ACC112 (cell line): ENCODE data around the gene CLCN7.

Source experiments
- H2AFZ ChIP-seq: fragments of 200-600 bp; sonication (generic); one replicate; pipeline ENCODE4 v1.6.0; 2017; ENCODE audit warnings: antibody characterized with exemption, low read length; ENCODE audit not compliant: unreplicated experiment
- H3K27ac ChIP-seq: fragments of 200-600 bp; sonication (generic); 2 replicates; pipeline ENCODE4 v1.5.1; 2014; ENCODE audit warnings: low read depth, mild to moderate bottlenecking, antibody characterized with exemption, low read length, moderate library complexity
- H3K27me3 ChIP-seq: fragments of 200-600 bp; sonication (generic); 2 replicates; pipeline ENCODE4 v1.6.1; 2014; ENCODE audit warnings: mild to moderate bottlenecking, antibody characterized with exemption, low read length, moderate library complexity, mixed read lengths; ENCODE audit not compliant: insufficient read depth
- H3K36me3 ChIP-seq: fragments of 200-600 bp; sonication (generic); 2 replicates; pipeline ENCODE4 v1.6.1; 2016; ENCODE audit warnings: mild to moderate bottlenecking, antibody characterized with exemption, low read length, moderate library complexity, mixed read lengths; ENCODE audit not compliant: insufficient read depth
- H3K4me1 ChIP-seq: fragments of 200-600 bp; sonication (generic); one replicate; pipeline ENCODE4 v1.6.1; 2016; ENCODE audit warnings: low read length, mixed read lengths; ENCODE audit not compliant: insufficient read depth, unreplicated experiment, control insufficient read depth
- H3K4me3 ChIP-seq: fragments of 200-600 bp; sonication (generic); 2 replicates; pipeline ENCODE4 v1.5.1; 2014; ENCODE audit warnings: mild to moderate bottlenecking, low read depth, low read length
- H3K79me2 ChIP-seq: fragments of 200-600 bp; sonication (generic); one replicate; pipeline ENCODE4 v1.6.0; 2016; ENCODE audit warnings: low read length; ENCODE audit not compliant: control insufficient read depth, unreplicated experiment, insufficient read depth

The CLCN7 gene

DNA sequence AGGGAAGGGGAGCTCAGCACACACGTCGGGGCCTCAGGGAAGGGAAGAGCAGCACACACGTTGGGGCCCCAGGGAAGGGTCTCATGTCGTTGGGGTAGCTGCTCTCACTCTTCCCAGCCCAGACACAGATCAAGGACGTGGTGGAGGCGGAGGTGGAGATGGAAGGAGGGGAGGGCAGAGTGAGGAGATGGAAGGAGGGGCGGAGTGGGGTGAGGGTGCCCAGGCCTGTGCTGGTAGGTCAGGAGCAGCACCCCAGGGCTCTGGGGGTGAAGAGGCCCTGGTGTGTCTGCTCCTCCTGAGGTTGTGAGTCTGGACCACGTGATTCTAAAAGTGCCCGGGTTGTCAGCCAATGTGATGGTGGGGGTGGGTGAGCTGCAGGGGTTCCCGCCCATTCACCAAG lies 14.9 kb downstream of the CLCN7 start:
- Histone ChIP-seq H3K36me3 (peaks cover 9% of the 10 kb centered on the region; the same call in 1 of the 2 replicates), H3K79me2 (peaks cover 2% of the 10 kb centered on the region), H3K4me1 (no peaks in the 10 kb centered on the region), H2AFZ (no peak overlapping the region), H3K4me3 (no peak overlapping the region), H3K27ac (no peak overlapping the region), H3K27me3 (no peaks in the 10 kb centered on the region)

- H3K36me3 ChIP-seq = peaks cover 9% of the 10 kb centered on the region; the same call in 1 of the 2 replicates
These were observed 15.9 kb downstream of the CLCN7 start for GRCh38 chr16:1458977-1459341.

GRCh38 chr16:1458336-1458976 lies 16.4 kb downstream of the CLCN7 start:
- Histone ChIP-seq H2AFZ (no peak overlapping the region), H3K27ac (no peak overlapping the region), H3K27me3 (no peaks in the 10 kb centered on the region), H3K4me3 (no peak overlapping the region), H3K4me1 (no peaks in the 10 kb centered on the region), H3K36me3 (peaks cover 13% of the 10 kb centered on the region; the same call in 1 of the 2 replicates), H3K79me2 (peaks cover 2% of the 10 kb centered on the region)

More at GRCh38 chr16:1458977-1459341, 15.9 kb downstream of the CLCN7 start:
- Histone ChIP-seq H3K4me1 (no peaks in the 10 kb centered on the region), H3K27me3 (no peaks in the 10 kb centered on the region), H3K4me3 (no peak overlapping the region), H3K79me2 (peaks cover 2% of the 10 kb centered on the region), H2AFZ (no peak overlapping the region), H3K27ac (no peak overlapping the region)

DNA sequence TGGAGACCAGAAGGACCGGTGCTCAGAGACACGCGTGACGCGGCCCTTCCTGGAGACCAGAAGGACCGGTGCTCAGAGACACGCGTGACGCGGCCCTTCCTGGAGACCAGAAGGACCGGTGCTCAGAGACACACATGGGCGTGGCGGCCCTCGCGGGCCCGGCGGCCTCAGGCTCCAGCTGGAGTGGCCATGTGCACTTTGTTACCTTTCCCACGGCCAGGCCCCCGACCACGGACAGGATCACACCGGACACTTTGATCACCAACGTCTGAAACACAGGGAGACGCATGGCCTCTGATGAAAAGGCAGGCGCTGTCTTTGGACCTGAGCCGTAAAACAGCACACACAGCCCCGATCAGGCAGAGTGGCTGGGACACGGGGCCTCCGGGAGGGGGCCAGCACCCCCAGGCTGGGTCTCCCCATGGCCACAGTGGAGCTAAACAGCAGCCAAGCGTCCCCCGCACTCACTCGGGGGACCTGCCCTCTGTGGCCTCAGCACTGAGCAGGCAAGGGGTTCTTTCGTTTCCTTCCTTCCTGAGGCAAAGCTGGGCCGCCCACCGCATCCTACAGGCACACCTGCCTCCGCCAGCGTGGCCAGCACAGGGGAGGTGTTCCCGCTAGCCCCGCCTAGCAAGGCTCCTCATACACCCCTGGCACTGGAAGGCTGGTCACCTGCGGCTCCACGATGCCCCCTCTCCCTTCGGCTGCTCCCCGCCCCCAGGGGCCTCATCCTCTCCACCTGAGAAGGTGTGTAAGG lies 17.2 kb downstream of the CLCN7 start:
- H3K4me1 ChIP-seq = no peaks in the 10 kb centered on the region
- no peak overlapping the region for H3K27ac ChIP-seq
- H3K36me3 ChIP-seq = peaks cover 14% of the 10 kb centered on the region; the same call in 1 of the 2 replicates
- H3K79me2 ChIP-seq = peaks cover 1% of the 10 kb centered on the region
- no peak overlapping the region for H3K4me3 ChIP-seq
- no peaks in the 10 kb centered on the region for H3K27me3 ChIP-seq
- no peak overlapping the region for H2AFZ ChIP-seq

DNA sequence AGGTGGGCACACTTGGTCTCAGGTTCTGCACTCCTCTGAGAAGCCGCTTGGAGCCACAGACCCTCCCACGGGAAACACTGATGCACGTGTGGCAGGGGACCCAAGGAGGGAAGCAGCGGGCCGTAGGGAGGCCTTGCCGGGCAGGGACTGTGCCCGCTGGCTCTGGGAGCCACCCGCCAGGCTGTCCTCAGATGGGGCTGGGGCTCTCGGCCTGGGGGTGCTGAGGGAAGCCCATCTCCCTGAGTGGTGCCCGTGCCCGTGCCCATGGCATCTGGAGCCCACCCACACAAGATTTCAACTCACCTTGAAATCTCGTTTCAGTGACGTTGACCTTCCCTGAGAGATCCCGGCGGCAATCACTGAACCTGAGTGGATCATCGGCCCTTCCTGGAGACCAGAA lies 17.9 kb downstream of the CLCN7 start:
- no peaks in the 10 kb centered on the region for H3K79me2 ChIP-seq
- no peak overlapping the region for H3K27ac ChIP-seq
- H3K36me3 ChIP-seq = peaks cover 14% of the 10 kb centered on the region; the same call in 1 of the 2 replicates
- H2AFZ ChIP-seq = no peak overlapping the region
- H3K27me3 ChIP-seq = no peaks in the 10 kb centered on the region
- H3K4me1 ChIP-seq = no peaks in the 10 kb centered on the region
- no peak overlapping the region for H3K4me3 ChIP-seq

- Histone ChIP-seq H3K27ac (no peak overlapping the region), H3K36me3 (peaks cover 12% of the 10 kb centered on the region; the same call in 1 of the 2 replicates), H3K4me3 (no peak overlapping the region), H3K4me1 (no peaks in the 10 kb centered on the region), H3K27me3 (no peaks in the 10 kb centered on the region), H2AFZ (no peak overlapping the region), H3K79me2 (no peaks in the 10 kb centered on the region)
These were observed 19.3 kb downstream of the CLCN7 start for GRCh38 chr16:1455190-1456171.

DNA sequence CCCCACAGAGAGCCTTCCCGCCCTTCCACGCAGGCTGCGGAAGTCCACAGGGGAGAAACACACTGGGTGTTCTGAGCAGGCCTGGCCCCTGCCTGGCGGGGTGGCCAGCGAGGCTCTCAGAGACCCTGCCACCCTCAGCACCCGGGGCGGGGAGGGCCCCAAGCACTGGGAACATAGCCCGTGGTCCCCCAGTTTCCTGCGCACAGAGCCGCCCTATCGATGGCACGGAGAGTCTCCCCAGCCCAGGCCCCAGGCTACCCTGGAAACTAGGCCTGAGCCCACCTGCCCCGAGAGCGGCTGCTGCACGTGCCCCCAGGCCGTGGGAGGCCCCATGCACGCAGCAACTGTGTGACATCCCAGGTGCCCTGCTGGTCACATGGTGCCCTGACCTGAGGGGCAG lies 20.3 kb downstream of the CLCN7 start:
- no peak overlapping the region for H2AFZ ChIP-seq
- no peak overlapping the region for H3K4me3 ChIP-seq
- H3K36me3 ChIP-seq = peaks cover 12% of the 10 kb centered on the region; the same call in 1 of the 2 replicates
- no peak overlapping the region for H3K27ac ChIP-seq
- no peaks in the 10 kb centered on the region for H3K27me3 ChIP-seq
- H3K4me1 ChIP-seq = no peaks in the 10 kb centered on the region
- no peaks in the 10 kb centered on the region for H3K79me2 ChIP-seq

- Histone ChIP-seq H3K79me2 (no peaks in the 10 kb centered on the region), H3K4me1 (no peaks in the 10 kb centered on the region), H3K4me3 (no peak overlapping the region), H3K27me3 (no peaks in the 10 kb centered on the region), H3K27ac (no peak overlapping the region), H2AFZ (no peak overlapping the region), H3K36me3 (peaks cover 13% of the 10 kb centered on the region; the same call in 1 of the 2 replicates)
These were observed 21.5 kb downstream of the CLCN7 start for GRCh38 chr16:1453316-1453715.

DNA sequence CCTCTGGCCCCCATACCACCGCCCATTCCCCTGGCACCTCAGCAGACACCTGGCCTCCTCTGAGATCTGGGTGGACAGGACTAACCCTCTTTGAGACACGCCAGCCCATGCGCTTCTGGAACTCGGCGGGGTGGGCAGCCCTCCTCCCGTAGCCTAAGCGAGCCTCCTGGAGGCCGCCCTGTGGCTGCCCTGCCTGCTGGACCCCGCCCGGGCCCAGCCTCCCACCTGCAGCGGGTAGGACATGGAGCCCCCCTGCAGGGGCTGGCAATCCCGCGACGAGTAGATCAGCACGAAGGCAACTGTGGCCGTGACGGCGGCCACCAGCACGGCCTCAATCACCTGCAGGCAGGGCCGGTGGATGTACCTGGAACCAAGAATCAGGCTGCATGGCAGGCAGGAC lies 22.3 kb downstream of the CLCN7 start:
- Histone ChIP-seq H3K27me3 (no peaks in the 10 kb centered on the region), H3K4me3 (no peak overlapping the region), H3K27ac (no peak overlapping the region), H3K4me1 (no peaks in the 10 kb centered on the region), H2AFZ (no peak overlapping the region), H3K36me3 (peaks cover 11% of the 10 kb centered on the region; the same call in 1 of the 2 replicates), H3K79me2 (no peaks in the 10 kb centered on the region)

DNA sequence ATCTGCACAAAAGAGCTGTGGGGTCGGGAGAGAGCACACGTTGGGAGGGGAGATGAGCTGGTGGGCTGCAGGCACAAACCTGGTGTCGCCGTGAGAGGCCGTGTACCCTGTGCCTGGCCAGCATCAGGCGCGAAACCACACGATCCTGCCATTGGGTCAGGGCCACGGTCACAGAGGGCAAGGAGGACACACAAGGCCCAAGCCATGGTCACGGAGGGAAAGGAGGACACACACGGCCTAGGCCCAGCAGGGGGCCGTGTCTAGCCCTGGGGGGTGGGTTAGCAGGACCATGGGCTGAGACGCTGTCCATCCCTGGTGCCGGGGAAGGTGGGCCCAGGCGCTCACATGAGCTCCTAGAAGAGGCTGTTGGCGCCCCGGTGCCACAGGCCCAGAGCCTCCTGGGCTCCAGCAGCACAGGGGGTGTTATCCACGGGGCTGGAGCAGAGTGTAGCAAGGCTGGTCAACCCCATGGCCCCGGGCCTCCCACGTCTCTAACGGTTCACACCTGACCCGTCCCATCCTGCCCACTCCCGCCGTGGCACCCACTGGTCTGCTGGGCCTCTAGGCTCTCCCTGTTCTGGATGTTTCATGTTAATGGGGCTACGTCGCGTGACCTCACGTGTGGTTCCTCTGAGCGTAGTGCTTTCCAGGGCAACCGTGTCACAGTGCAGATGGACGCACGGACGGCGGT lies 23.0 kb downstream of the CLCN7 start:
- Histone ChIP-seq H3K36me3 (peaks cover 11% of the 10 kb centered on the region; the same call in 1 of the 2 replicates), H3K79me2 (no peaks in the 10 kb centered on the region), H2AFZ (no peak overlapping the region)

More for the DNA sequence above, 23.0 kb downstream of the CLCN7 start:
- H3K27ac ChIP-seq = no peak overlapping the region
- no peaks in the 10 kb centered on the region for H3K27me3 ChIP-seq
- no peaks in the 10 kb centered on the region for H3K4me1 ChIP-seq
- H3K4me3 ChIP-seq = no peak overlapping the region
